Measurements from ENCODE around the gene UNC13A.
A peak's percentile ranks its signal among the peaks of the same experiment; 100 is the strongest.

UNC13A gene

DNA sequence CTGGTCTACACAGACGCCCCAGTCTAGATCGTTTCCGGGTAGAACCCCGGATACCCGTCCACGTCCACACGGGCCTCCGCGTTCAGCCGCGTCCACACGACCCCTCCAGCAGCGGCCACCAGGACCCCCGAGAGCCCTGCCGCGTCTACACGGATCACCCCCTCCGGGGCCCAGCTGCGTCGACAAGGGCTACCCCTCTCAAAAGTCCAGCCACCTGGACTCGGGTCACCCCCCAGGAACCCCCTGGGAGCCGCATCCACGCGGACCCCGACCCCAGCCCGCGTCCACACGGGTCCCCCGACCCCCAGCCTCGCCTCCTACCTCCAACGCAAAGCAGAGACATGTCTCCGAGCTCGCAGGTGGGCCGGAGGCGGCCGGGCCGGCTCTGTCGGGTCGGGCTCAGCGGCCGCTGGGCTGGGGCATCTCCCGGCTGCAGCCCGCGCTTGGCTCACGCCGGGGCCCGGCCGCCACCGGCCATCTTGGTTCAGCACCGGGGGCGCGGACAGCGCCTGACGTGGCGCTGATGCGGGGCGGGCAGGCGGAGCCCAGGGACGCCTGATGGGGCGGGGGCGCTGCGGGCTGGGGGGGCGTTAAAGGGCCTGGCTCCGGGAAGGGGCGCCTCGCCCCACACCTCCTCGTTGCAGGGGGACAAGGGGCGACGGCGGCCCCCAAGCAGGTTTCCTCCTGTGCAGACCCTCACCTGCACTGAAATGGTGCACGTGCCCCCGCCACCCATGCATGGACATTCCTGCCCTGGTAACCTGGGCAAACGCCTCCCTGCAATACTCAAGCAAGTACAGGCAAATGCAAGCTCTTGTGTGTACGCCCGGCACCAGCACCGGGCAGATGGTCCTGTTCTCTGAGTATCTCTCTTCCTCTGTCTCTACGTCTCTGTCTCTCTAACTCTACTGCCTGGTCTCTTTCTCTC, at the start of gene UNC13A:
UNC13A (minus strand) TSS at position 498 of the 928 bp plus-strand sequence; CDS start at position 343, 155 bp downstream.
- peak; percentile 5 for DNase-seq

DNA sequence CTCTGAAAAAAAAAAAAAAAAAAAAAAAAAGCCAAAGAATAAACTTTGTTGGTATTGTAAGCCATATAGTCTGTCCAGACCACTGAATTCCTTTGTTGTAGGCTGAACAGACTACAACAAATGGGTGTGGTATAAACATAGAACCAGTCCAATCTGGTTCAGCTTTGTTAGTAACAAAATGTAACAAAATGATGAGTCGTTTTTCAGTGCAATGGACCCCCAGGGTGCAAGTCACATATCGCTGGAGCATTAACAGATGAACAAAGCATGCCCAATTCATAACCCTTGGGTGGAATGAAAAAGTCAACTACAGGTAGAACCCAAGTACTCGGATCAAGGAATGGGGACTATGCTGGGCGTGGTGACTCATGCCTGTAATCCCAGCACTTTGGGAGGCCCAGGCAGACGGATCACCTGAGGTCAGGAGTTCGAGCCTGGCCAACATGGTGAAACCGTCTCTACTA, 49.6 kb upstream of the UNC13A start:
- no peak for DNase-seq

DNA sequence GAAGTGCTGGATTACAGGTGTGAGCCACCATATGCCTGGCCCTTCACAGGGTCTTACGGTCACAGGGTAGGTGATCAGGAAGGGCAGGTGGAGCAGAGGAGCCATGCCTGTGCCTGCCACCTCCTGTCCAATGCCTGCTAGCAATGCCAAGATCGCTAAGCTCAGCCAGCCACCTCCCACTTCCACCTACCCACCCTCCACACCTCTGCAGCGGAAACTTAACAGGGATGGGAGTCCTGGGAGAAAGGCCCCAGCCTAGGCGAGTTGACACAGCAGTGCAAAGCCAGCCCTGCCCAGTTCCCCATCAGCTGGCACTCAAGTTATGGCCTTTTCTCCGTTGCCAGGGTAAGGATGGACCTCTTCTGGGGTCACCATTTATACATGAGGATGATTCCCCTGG, 47.3 kb upstream of the UNC13A start:
- DNase-seq, result no peak

DNA sequence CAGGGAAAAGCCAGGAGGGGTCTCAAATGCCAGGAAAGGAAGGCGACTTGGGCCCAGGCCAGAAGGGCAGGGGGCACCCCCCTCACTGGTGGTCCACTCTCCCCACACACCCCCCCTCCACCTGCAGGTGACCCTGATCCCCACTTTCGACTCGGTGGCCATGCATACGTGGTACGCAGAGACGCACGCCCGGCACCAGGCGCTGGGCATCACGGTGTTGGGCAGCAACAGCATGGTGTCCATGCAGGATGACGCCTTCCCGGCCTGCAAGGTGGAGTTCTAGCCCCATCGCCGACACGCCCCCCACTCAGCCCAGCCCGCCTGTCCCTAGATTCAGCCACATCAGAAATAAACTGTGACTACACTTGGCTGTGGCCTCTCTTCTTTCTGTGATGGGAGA, 46.0 kb upstream of the UNC13A start:
- DNase-seq, result no peak

DNA sequence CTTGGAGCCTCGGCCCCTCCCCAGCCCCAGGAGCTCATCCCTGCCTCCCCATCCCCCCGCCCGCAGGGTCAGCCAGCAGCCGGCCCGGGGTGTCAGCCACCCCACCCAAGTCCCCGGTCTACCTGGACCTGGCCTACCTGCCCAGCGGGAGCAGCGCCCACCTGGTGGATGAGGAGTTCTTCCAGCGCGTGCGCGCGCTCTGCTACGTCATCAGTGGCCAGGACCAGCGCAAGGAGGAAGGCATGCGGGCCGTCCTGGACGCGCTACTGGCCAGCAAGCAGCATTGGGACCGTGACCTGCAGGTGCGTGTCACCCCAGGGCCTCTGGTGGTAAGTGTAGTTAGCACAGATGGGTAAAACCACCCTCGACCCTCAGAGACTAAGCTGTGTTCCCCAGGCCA, 45.0 kb upstream of the UNC13A start:
- no peak for DNase-seq

DNA sequence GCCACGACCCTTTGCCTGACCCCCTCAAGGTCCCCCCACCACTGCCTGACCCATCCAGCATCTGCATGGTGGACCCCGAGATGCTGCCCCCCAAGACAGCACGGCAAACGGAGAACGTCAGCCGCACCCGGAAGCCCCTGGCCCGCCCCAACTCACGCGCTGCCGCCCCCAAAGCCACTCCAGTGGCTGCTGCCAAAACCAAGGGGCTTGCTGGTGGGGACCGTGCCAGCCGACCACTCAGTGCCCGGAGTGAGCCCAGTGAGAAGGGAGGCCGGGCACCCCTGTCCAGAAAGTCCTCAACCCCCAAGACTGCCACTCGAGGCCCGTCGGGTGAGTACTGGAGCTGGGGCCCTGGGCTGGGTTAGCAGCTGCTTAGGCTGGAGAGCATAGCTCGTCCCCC, 39.7 kb upstream of the UNC13A start:
- no peak for DNase-seq

DNA sequence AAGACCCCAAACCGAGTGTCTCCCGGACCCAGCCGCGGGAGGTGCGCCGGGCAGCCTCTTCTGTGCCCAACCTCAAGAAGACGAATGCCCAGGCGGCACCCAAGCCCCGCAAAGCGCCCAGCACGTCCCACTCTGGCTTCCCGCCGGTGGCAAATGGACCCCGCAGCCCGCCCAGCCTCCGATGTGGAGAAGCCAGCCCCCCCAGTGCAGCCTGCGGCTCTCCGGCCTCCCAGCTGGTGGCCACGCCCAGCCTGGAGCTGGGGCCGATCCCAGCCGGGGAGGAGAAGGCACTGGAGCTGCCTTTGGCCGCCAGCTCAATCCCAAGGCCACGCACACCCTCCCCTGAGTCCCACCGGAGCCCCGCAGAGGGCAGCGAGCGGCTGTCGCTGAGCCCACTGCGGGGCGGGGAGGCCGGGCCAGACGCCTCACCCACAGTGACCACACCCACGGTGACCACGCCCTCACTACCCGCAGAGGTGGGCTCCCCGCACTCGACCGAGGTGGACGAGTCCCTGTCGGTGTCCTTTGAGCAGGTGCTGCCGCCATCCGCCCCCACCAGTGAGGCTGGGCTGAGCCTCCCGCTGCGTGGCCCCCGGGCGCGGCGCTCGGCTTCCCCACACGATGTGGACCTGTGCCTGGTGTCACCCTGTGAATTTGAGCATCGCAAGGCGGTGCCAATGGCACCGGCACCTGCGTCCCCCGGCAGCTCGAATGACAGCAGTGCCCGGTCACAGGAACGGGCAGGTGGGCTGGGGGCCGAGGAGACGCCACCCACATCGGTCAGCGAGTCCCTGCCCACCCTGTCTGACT, 39.0 kb upstream of the UNC13A start:
- DNase-seq, result no peak

DNA sequence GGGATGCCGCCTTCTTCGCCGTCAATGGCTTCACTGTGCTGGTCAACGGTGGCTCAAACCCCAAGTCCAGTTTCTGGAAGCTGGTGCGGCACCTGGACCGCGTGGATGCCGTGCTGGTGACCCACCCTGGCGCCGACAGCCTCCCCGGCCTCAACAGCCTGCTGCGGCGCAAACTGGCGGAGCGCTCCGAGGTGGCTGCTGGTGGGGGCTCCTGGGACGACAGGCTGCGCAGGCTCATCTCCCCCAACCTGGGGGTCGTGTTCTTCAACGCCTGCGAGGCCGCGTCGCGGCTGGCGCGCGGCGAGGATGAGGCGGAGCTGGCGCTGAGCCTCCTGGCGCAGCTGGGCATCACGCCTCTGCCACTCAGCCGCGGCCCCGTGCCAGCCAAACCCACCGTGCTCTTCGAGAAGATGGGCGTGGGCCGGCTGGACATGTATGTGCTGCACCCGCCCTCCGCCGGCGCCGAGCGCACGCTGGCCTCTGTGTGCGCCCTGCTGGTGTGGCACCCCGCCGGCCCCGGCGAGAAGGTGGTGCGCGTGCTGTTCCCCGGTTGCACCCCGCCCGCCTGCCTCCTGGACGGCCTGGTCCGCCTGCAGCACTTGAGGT, 38.1 kb upstream of the UNC13A start:
- DNase-seq, result no peak

DNA sequence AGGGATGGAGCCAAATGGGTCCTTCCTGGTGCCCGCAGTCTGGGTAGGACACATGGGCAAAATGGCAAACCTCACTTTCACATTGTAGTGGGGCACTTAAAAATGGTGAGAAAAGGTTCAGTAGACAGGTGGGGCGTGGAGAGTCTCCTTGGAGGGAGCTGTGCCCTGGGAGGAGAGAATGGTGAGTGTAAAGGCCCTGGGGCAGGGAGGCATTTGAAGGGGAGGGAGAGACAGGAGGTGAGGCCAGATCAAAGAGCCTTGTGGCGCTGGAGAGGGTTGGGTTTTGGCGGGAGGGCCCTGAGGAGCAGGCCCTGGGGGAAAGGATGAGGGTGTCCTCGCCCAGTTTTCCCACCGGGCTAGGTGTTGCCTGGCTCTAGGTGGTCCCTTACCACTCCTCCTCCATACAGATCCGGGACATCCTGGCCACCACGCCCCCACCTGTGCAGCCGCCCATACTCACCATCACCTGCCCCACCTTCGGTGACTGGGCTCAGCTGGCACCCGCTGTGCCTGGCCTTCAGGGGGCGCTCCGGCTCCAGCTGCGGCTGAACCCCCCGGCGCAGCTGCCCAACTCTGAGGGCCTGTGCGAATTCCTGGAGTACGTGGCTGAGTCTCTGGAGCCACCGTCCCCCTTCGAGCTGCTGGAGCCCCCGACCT, 37.4 kb upstream of the UNC13A start:
- DNase-seq, result no peak

DNA sequence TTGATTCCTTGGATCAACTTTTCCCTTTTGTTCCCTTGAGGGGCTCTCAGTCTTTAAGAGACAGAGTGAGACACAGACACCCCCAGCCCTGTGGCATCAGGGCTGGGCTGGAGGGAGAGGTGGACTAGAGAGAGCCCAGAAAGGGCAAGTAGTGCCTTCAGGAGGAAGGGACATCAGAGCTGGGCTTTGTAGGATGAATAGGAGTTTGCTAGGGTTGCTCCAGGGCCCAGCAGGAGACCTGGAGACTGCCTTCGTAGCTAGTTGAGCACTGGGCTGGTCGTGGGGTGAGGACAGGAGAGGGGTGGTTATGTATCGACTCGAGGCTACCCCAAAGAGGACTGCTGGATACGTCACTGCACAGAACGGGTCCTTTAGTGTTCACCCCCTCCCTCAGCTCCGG, 36.5 kb upstream of the UNC13A start:
- DNase-seq, result no peak

DNA sequence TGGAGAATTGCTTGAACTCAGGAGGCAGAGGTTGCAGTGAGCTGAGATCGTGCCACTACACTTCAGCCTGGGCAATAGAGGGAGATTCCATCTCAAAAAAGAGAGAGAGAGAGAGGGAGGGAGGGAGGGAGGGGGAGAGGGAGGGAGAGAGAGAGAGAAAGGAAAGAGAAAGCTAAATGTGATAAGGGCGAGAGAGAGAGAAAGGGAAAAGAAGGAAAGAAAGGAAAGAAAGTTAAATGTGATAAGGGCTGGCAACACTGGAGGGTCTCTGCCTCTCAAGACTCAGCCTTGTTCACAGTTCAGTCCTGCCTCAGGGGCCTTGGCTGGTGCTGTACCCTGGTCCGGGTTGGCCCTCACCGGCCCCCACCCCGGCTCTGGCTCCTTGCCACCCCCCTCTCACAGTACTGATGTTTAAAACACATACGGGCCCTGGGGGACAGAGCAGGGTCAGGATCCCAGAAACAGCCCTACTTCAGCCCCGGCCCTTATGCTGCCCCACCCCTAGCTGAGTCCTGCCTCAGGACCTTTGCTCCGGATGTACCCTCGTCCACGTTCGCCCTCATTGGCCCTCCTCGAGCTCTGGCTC, 34.6 kb upstream of the UNC13A start:
- DNase-seq, result no peak

DNA sequence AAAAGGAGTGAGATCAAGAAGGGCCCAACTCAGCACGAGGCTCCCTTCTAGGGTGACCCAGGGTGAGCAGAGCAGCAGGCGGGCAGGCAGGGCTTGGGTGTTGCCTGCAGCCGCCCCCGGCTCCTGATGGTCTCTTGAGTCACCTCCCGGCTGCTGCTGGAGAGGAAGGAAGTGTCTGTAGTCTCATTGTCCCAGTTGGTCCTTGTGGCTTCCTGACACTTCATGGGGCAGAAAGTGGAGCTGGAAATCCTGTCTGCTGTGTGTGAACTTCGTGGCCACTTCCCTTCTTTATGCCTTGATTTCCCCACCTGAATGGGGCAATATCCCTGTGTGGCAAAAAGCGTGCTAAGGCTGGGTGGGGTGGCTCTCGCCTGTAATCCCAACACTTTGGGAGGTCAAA, 33.7 kb upstream of the UNC13A start:
- peak; percentile 78 for DNase-seq

DNA sequence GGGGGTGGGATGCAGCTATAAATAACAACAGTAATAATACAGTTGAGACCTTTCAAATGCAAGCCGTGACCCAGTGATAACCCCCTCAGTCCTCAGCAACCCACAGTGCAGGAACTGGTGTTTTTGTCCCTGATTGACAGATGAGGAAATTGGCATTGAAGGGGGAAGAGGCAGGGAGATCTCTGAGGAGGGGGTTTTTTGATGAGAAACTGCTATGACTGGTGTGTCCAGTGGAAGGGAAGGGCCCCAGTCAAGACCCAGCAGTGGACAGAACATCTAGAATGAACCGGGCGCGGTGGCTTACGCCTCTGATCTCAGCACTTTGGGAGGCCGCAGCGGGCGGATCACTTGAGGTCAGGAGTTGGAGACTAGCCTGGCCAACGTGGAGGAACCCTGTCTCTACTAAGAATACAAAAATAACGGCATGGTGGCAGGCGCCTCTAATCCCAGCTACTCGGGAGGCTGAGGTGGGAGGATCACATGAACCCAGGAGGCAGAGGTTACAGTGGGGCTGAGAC, 33.0 kb upstream of the UNC13A start:
- peak; percentile 52 for DNase-seq

DNA sequence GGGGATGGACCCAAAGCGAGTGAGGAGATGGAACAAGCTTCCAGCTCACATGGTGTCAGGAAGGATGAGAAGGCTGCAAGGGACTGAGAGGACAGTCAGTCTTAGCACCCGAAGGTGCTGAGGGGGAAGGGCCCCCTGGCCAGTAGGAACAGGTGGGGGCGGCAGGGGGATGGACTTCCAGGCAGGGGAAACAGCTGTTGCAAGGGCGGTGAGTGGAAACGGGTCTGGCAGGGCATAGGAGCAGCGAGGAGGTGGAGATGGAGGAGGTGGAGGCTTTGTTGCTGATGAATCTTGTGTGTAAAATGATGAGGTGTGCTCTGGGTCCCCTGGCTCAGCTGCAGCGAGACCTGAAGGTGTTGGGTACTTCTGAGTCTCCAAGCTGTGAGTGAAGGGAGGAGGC, 32.3 kb upstream of the UNC13A start:
- DNase-seq, result no peak

DNA sequence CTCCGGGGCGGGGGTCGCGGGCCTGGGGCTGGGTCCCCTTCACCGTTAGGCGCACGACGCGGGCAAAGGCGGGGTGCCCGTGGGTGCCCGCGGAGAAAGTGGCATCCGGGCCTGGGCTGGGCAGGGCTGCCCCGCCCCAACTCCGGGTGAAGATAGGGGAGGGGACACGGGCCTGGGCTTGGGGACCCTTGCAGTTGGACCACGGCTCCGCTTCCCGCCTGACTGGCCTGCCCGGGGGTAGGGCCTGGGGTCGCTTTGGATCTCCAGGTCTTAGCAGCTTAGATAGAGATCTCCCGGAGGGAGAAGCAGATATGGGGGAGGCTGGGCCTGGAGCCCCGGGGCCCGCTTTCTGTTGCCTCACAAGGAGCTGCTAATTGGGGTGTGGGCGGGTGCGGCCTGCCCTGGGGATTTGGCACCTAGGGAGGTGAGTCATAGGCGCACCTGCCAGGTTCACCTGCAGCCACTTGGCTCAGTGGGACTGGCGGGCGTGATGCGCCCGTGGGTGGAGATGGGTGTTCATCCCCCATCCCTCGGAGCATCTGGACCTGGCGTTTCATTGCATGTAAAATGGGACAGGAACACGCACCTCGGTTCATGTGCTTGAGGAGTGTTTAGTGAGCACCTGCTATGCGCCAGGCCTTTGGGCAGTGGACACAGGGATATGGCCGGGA, 31.7 kb upstream of the UNC13A start:
- no peak for DNase-seq

DNA sequence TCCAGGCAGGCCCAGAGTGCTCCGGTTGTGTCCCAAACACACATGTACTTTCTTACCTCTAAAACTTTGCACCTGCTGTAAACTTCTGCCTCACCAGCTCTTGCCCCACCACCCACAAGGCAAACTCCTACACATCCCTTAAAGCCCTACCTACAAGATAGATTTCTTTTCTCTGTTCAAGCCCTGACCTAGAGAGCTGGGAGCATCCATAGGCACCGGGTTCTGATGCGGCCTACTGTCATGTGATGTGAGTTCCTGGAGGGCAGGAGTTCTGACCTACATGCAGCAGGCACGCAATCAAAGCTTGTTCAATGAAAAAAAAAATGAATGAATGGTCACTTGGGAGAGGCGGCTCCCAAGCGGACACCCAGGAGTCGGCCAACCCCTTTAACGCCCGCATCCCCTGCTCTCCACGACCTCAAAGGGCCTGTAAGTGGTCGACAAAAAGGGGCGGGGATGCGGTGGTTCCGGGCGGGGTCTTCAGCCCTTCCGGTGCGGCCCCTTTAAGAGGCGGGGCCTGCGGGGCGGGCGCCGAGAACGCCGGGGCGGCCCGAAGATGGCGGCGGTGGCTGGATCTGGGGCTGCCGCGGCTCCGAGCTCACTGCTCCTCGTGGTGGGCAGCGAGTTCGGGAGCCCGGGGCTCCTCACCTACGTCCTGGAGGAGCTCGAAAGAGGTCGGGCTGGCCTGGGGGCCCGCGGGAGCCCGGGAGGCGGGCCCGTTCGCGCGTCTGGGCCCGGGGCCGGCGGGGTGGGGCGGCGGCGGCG, 31.0 kb upstream of the UNC13A start, which contains the start of gene MAP1S:
MAP1S (plus strand) TSS at position 534 of the 765 bp plus-strand sequence; CDS start at position 557, 23 bp downstream.
- DNase-seq, result peak; percentile 56

DNA sequence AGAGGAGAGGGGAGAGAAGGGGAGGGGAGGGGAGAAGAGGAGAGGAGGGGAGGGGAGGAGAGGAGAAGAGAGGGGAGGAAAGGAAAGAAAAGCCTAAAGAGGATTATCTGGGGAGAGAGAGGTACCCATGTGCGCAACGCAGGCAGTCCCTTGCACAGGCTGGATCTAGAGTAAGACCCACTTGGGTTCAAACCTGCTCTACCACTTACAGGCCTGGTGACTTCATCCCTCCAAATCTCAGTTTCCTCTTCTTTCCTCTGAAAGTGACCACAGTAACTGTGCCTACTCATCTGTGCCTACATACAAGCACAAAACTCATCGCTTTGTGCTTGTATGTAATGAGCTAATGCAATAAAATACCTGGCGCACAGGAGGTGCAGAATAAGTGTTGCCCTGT, 30.4 kb upstream of the UNC13A start:
- no peak for DNase-seq

DNA sequence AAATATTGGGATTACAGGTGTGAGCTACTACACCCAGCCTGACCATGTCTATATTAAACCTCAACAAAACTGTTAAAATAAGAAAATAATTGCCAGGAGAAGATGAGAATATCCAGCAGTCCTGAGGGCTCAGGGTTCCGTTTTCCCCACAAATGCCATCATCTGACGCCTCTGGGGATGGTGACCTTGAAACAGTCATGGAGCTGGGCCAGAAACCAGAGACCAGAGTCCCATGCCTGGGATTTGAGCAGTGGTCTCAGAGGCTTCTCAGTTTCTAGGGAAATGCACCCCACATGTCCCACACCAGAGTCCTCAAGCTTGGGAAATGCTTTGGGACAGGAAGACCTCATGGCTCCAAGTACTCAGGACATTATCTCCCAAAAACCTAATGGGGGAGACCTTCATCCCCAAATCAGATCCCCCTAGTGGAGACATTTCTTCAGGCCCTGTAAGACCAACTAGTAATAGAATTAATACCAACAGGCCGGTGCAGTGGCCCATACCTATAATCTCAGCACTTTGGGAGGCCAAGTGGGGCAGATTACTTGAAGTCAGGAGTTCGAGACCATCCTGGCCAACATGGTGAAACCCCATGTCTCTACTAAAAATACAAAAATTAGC, 28.3 kb upstream of the UNC13A start:
- no peak for DNase-seq

DNA sequence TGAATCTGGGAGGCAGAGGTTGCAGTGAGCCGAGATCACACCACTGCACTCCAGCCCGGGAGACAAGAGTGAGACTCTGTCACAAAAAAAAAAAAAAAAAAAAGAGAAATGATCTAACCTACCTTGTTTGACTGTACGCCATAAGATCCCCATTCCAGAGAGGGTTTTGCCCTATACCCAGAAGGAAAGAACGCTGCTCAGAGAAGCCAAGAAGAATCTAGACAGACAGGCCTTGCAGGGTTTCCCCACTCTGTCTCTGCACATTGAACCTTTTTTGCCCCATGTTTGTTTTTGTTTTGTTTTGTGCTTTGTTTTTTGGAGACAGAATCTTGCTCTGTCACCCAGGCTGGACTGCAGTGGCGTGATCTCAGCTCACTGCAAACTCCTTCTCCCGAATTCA, 23.7 kb upstream of the UNC13A start:
- DNase-seq, result no peak

DNA sequence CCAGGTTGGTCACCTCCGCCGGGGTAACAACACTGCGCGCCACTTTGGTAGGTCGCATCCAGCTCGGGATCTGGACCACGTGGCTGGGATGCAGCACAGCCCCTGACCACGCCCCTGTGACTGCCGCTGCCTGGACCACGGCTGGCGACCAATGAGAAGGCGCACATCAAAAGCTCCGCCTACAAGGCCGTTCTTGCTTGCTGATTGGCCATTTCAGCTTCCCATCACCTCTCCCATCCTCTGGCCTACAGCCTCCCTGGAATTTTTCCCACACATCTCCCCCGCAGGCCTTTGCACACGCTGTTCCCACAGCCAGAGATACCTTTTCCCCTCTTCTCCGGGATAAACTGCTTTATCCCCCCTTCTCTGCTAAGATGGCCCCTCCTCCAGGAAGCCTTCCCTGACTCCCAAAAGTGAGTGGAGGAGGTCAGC, 18.6 kb upstream of the UNC13A start:
- no peak for DNase-seq

Data from GDM1 (cell line).